Limb (tissue), 2 donors: ENCODE results near the gene PEPD.

Source experiments
- DNase-seq, 2 donors: peaks; one replicate each; pipeline ENCODE4 v3.0.0-alpha.2; 2016; ENCODE audit errors: extremely low spot score in 2 of 2

The PEPD gene

GRCh38 chr19:33473653-33474305 lies 47.8 kb downstream of the PEPD start:
- no peak for DNase-seq

- no peak for DNase-seq
These were observed 48.6 kb downstream of the PEPD start for GRCh38 chr19:33472691-33473652.

GRCh38 chr19:33472226-33472625 lies 49.4 kb downstream of the PEPD start:
- no peak for DNase-seq

GRCh38 chr19:33471111-33471996 lies 50.2 kb downstream of the PEPD start:
- no peak for DNase-seq

GRCh38 chr19:33470686-33471085 lies 50.9 kb downstream of the PEPD start:
- DNase-seq: no peak

GRCh38 chr19:33470040-33470330 lies 51.6 kb downstream of the PEPD start:
- no peak for DNase-seq

- DNase-seq: peak in 1 of 2 donors; percentile 18
These were observed 52.2 kb downstream of the PEPD start for GRCh38 chr19:33469171-33470039.

- DNase-seq: peak in 1 of 2 donors; percentile 35
These were observed 53.0 kb downstream of the PEPD start for GRCh38 chr19:33468361-33469170.

- peak in 1 of 2 donors; percentile 7 for DNase-seq
These were observed 53.7 kb downstream of the PEPD start for GRCh38 chr19:33467851-33468250.

GRCh38 chr19:33465834-33466233 lies 55.8 kb downstream of the PEPD start:
- no peak for DNase-seq

- DNase-seq: peak in 1 of 2 donors; percentile 11
These were observed 56.2 kb downstream of the PEPD start for GRCh38 chr19:33465371-33465770.

GRCh38 chr19:33464733-33465115 lies 56.9 kb downstream of the PEPD start:
- DNase-seq: no peak

GRCh38 chr19:33464010-33464732 lies 57.4 kb downstream of the PEPD start:
- no peak for DNase-seq

- no peak for DNase-seq
These were observed 58.4 kb downstream of the PEPD start for GRCh38 chr19:33463199-33463598.

GRCh38 chr19:33462112-33462791 lies 59.3 kb downstream of the PEPD start:
- DNase-seq: no peak

- no peak for DNase-seq
These were observed 60.1 kb downstream of the PEPD start for GRCh38 chr19:33461256-33462111.

GRCh38 chr19:33460221-33460908 lies 61.2 kb downstream of the PEPD start:
- no peak for DNase-seq
